ENCODE results near the gene COPG2.

Gene COPG2

GRCh38 chr7:130492523-130493274 lies 175.8 kb downstream of the COPG2 start:
- no peak for DNase-seq

GRCh38 chr7:130491841-130492522 lies 176.6 kb downstream of the COPG2 start, which contains the start of gene MEST:
TSS of gene MEST (plus strand) at chr7:130492085. CDS start at chr7:130492314, 229 bp downstream.
- DNase-seq: no peak

GRCh38 chr7:130490888-130491804 lies 177.4 kb downstream of the COPG2 start:
- DNase-seq: no peak

DNA sequence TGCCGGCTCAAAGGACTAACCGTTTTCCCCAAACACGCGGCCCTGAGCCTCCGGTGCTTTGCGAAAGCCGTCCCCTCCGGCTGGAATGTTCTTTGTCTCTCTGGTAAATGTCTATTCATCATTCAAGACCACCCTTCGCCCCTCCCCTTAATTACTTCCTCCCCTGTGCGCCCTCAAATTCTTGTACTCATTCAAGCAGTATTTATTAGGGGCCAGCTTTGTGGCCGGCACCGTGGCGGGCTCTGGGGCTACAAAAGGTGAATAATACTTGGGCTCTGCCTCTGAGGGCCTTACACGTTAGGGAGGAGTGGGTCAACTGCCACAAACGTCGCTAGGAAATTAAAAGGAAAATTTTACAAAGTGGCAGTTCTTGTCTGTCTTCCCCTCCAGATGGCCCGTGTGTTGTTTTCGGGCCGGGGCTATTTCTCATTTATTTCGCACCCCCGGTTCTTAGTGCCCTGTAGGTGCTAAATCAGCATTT lies 178.2 kb downstream of the COPG2 start:
- DNase-seq: no peak

GRCh38 chr7:130489140-130489983 lies 179.2 kb downstream of the COPG2 start:
- no peak for DNase-seq

GRCh38 chr7:130488392-130489139 lies 180.0 kb downstream of the COPG2 start:
- DNase-seq: no peak

GRCh38 chr7:130486954-130487436 lies 181.6 kb downstream of the COPG2 start:
- no peak for DNase-seq

GRCh38 chr7:130486114-130486953 lies 182.2 kb downstream of the COPG2 start:
- no peak for DNase-seq

GRCh38 chr7:130485734-130486113 lies 182.8 kb downstream of the COPG2 start:
- no peak for DNase-seq

- DNase-seq: no peak
Measured at GRCh38 chr7:130483031-130483430, 185.5 kb downstream of the COPG2 start.

GRCh38 chr7:130481898-130482297 lies 186.7 kb downstream of the COPG2 start:
- no peak for DNase-seq

- no peak for DNase-seq
Measured at GRCh38 chr7:130479716-130480400, 188.7 kb downstream of the COPG2 start.

DNA sequence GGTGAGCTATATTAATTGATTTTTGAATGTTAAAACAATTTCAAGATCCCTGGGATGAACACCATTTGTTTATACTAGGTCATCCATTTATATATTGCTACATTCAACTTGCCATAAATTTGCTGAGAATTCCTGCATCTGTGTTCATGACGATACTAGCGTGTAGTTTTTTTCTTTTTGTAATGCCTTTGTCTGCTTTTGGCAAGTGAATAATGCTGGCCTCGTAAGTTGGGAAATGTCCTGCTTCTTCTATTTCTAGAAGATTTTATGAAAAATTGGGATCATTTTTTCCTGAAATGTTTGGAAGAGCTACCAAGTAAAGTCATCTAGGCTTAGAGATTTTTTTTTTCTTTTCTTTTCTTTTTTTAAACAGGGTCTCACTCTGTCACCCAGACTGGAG lies 189.6 kb downstream of the COPG2 start:
- no peak for DNase-seq

DNA sequence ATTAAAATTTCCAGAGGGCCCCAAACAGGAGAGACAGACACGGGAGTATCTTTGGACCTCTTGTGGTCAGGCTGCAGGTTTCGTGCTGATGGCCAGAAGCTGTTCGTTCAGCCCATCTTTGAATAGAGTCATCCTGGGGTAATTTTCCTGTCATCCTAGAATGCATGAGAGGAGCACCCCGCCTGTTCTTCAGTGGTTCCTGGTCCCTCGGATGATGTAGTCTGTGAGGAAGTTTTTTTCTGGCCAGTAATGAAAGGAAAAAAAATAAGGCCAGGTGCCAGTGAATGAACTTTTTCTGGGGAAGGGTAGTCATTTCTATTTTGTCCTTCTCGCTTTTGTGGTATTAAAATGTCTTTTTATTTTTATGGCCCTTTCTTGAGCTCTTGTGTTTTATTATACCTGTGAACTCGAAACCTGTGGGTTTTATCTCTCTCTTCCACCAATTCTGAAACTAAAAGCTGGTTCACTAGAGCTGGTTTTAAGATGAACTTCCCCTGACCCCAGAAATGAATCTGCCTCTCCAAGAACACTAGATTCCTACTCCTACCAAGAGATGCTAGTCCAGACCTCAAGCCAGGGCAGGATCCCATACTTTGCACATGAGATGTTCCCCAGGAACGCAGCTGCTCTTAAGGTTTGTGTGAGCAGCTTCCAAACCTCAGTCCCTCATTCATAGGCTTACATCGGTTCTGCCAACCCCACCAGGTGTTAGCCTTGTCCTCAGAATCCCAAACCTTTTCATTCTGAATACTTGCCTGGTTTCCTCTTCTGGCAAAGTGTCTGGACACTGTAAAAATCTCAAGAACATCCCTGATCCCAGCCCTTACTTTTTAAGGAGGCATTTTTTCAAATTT lies 192.0 kb downstream of the COPG2 start:
- DNase-seq: no peak

- no peak for DNase-seq
Measured at GRCh38 chr7:130475776-130476175, 192.8 kb downstream of the COPG2 start.

GRCh38 chr7:130473876-130474275 lies 194.7 kb downstream of the COPG2 start:
- no peak for DNase-seq

DNA sequence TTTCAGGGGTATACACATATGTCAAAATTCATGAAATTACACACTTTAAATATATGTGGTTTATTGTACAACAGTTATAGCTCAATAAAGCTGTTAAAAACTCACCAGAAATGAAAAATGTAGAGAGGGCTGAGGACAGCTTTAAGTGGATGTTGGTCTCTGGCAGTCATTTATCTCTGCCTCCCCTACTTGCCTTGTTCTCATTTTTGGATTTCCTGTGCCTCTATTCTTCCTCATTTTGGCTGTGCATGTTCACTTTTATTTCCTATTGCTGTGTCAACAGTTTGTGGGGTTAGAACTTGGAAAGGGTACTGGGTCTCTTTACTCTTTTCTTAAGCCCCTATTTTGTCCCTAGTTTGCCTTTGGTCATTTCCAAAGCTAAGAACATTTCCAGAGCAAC lies 195.3 kb downstream of the COPG2 start:
- no peak for DNase-seq

- DNase-seq: no peak
Measured at GRCh38 chr7:130471974-130472373, 196.6 kb downstream of the COPG2 start.

GRCh38 chr7:130468612-130469011 lies 199.9 kb downstream of the COPG2 start:
- no peak for DNase-seq

Measured in NK-92 treated with Interleukin-12 subunit alpha and Interleukin-12 subunit beta, amount 100 ng/mL, for 24 hours (cell line).